ENCODE measurements around the gene BNIP2. TPM values are rescaled to one million over a fixed set of nuclear protein-coding genes. Genes with fewer than 3 reads are reported as not detected.
A peak's percentile ranks its signal among the peaks of the same experiment; 100 is the strongest.

BNIP2 gene
- total and polyA plus RNA-seq, 5 donors = 62.8 to 85.8 (median 82.0) TPM

DNA sequence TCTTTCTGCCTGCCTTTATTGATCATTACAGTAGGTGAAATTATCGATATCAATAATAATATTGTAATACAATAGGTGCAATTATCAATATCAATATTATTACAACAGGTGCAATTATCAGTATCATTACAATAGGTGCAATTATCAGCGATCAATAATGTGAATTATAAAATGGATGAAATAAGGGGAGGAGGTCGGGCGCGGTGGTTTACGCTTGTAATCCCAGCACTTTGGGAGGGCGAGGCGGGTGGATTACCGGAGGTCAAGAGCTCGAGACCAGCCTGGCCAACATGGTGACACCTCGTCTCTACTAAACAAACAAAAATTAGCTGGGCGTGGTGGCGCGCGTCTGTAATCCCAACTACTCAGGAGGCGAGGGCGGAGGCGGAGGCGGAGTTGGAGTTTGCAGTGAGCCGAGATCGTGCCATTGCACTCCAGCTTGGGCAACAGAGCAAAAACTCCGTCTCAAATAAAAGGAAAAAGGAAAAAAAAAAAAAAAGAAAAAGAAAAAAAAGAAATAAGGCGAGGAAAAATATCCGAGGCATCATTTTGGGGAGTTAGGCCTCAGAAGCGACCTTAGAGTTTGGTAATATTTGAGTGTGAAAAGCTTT lies 611 bp upstream of the BNIP2 start:
- WGBS = 3% methylated on average over 25 of the region's 25 CpGs
- Histone ChIP-seq H3K4me3 (ENCODE audit: low read length) (peak overlapping the region; percentile 83), H3K27ac (ENCODE audit: low read length) (peak overlapping the region; percentile 94), H3K9me3 (ENCODE audit: control insufficient read depth, low read length) (no peaks in the 10 kb centered on the region), H3K27me3 (ENCODE audit: control insufficient read depth, insufficient read depth) (no peaks in the 10 kb centered on the region), H3K4me1 (ENCODE audit: control insufficient read depth, insufficient read depth, low read length) (peaks cover 5% of the 10 kb centered on the region)
- DNase-seq (peak; percentile 88 to 96 (median 93)), ATAC-seq (peak; percentile 72 to 76)
- intact Hi-C loops (cut with DNase I) = loop anchor here in 1 of 4 donors (10.0 kb wide), 1 partner anchor 625 kb away; no protein-coding TSS in a partner anchor

DNA sequence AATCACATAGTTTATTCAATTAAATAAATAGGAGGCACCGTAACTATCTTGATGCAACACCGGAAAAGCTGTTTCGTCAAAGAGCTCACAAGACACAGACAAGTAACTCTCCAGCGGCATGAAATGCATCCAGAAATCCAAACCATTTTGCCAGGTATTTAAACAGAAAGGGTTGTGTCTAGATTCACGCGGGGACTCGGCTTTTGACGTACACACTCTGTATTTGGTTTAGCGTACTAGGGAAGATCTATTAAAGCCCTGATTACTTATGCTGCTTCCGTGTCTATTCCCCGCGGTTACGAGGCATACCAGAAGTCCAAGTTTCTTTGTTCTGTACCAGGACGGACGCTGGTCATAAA lies 718 bp downstream of the BNIP2 start:
- Histone ChIP-seq H3K27ac (ENCODE audit: low read length) (peak overlapping the region; percentile 97), H3K27me3 (ENCODE audit: control insufficient read depth, insufficient read depth) (no peaks in the 10 kb centered on the region), H3K4me3 (ENCODE audit: low read length) (peak overlapping the region; percentile 83), H3K9me3 (ENCODE audit: control insufficient read depth, low read length) (no peaks in the 10 kb centered on the region), H3K4me1 (ENCODE audit: control insufficient read depth, insufficient read depth, low read length) (peaks cover 5% of the 10 kb centered on the region)
- no peak for DNase-seq
- peak in 1 of 2 donors; percentile 1 for ATAC-seq
- intact Hi-C loops (cut with DNase I) = no loop called here
- under 1% methylated on average over 15 of the region's 15 CpGs for WGBS

DNA sequence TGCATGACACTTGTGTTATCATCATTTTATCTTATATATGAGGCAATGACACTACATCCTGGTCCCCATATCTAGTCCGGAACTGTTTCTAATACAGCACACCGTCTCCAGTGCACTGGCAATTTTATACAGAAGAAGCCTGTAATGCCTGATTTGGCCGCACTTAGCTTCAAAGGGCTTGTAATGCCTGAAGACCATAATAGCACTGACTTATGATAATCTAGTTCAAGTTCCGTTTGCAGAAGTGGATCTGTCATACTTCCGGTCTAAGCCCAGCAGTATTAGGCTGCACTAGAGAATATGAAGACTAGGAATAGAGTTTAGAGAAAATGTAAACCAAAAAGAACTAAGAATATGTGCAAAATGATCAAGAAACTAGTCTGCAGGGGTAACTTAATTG lies 1.3 kb downstream of the BNIP2 start:
- H3K4me3 ChIP-seq (ENCODE audit: low read length) = peak overlapping the region; percentile 83
- ATAC-seq = no peak
- no peaks in the 10 kb centered on the region for H3K27me3 ChIP-seq (ENCODE audit: control insufficient read depth, insufficient read depth)
- H3K4me1 ChIP-seq (ENCODE audit: control insufficient read depth, insufficient read depth, low read length) = peaks cover 5% of the 10 kb centered on the region
- 17% methylated on average over 5 of the region's 5 CpGs for WGBS
- no peak for DNase-seq
- peak overlapping the region; percentile 48 for H3K27ac ChIP-seq (ENCODE audit: low read length)
- intact Hi-C loops (cut with DNase I) = no loop called here
- no peaks in the 10 kb centered on the region for H3K9me3 ChIP-seq (ENCODE audit: control insufficient read depth, low read length)

DNA sequence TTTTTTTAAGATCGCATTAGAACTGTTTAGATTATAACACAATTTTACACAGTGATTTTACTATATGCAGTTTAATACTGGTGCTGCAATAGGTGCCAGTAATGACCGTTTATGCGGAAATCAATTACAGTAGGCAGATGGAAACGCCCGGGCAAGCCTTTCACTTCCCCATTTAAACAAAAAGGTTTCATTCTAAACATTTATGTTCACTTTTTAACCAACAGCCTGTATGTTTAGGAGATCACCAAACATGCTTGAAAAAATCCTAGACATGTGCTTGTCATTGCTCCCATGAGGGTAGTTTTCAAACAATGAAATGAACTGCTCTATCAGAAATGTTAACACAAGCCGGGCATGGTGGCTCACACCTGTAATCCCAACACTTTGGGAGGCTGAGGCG lies 2.7 kb downstream of the BNIP2 start:
- peak in 1 of 3 donors; percentile 50 for DNase-seq
- H3K27ac ChIP-seq (ENCODE audit: low read length) = peak overlapping the region; percentile 64

DNA sequence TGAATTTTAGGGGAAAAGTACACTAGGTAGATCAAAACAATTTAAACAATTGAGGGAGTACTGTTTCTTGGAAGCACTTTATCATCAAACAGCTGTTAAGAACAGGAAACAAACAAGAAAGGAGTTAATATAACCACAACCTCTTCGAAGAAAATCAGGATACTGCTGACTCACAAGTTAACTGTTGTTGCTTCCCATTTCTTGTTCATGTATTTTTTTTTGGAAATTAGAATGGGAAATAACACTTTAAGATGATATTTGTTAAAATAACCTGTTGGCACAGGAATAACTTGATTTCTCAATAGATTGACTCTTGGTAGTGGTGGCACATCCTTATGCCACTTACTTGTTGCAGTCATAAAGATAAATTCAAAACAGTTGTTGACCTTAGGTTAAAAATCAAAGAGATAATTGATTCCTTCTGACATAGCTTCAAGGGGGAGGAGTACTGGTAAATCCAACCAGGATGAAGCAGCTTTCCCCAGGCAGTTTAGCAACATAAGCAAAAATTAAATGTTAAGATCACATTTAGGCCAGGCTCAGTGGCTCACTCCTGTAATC lies 3.3 kb downstream of the BNIP2 start:
- no peak overlapping the region for H3K4me3 ChIP-seq (ENCODE audit: low read length)
- H3K27me3 ChIP-seq (ENCODE audit: control insufficient read depth, insufficient read depth) = no peaks in the 10 kb centered on the region
- no peak for ATAC-seq
- H3K27ac ChIP-seq (ENCODE audit: low read length) = peak overlapping the region; percentile 64
- intact Hi-C loops (cut with DNase I) = no loop called here
- DNase-seq = no peak
- H3K9me3 ChIP-seq (ENCODE audit: control insufficient read depth, low read length) = no peaks in the 10 kb centered on the region
- peaks cover 5% of the 10 kb centered on the region for H3K4me1 ChIP-seq (ENCODE audit: control insufficient read depth, insufficient read depth, low read length)
- WGBS = 18% methylated on average over 1 of the region's 1 CpG

More for the DNA sequence above, 2.7 kb downstream of the BNIP2 start:
- no peaks in the 10 kb centered on the region for H3K27me3 ChIP-seq (ENCODE audit: control insufficient read depth, insufficient read depth)
- WGBS = 70% methylated on average over 7 of the region's 7 CpGs
- no peak overlapping the region for H3K4me3 ChIP-seq (ENCODE audit: low read length)
- H3K9me3 ChIP-seq (ENCODE audit: control insufficient read depth, low read length) = no peaks in the 10 kb centered on the region
- no peak for ATAC-seq
- H3K4me1 ChIP-seq (ENCODE audit: control insufficient read depth, insufficient read depth, low read length) = peaks cover 5% of the 10 kb centered on the region
- intact Hi-C loops (cut with DNase I) = no loop called here

DNA sequence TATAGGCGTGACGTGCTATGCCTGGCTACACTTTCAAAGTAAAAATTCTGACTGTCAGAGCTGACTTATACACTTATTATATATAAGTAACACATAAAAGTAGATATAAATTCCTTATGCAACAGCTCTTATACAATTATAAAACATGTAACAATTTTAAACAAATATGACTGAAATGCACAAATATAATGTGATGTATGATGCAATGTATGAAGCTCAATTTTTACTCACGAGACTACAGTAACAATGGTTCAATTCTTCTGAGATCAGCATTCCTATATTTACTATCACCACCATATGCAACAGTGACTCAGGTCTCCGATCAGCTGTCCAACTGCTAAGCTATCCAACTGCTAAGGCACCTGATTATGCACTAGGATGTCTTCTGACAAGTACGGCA lies 8.2 kb downstream of the BNIP2 start:
- 95% methylated on average over 4 of the region's 5 CpGs for WGBS
- Histone ChIP-seq H3K4me3 (ENCODE audit: low read length) (no peak overlapping the region), H3K27ac (ENCODE audit: low read length) (no peak overlapping the region), H3K4me1 (ENCODE audit: control insufficient read depth, insufficient read depth, low read length) (peaks cover 2% of the 10 kb centered on the region), H3K9me3 (ENCODE audit: control insufficient read depth, low read length) (no peaks in the 10 kb centered on the region), H3K27me3 (ENCODE audit: control insufficient read depth, insufficient read depth) (no peaks in the 10 kb centered on the region)
- intact Hi-C loops (cut with DNase I) = no loop called here
- ATAC-seq (no peak), DNase-seq (no peak)

DNA sequence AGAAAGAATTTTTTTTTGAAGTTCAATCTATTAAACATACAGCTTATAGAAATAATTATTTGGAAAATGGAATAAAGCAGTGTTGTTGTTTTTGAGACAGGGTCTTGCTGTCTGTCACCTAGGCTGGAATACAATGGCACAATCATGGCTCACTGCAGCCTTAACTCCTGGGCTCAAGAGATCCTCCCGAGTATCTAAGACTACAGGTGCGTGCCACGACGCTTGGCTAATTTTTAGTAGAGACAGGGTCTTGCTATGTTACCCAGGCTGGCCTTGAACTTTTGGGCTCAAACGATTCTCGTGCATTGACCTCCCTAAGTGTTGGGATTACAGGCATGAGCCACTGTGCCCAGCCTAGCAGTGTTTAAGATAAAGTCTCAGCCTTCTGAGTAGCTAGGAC lies 8.8 kb downstream of the BNIP2 start:
- no peak for DNase-seq
- no peak overlapping the region for H3K27ac ChIP-seq (ENCODE audit: low read length)
- H3K4me1 ChIP-seq (ENCODE audit: control insufficient read depth, insufficient read depth, low read length) = peaks cover 2% of the 10 kb centered on the region
- 96% methylated on average over 6 of the region's 6 CpGs for WGBS
- H3K4me3 ChIP-seq (ENCODE audit: low read length) = no peak overlapping the region
- intact Hi-C loops (cut with DNase I) = no loop called here
- H3K27me3 ChIP-seq (ENCODE audit: control insufficient read depth, insufficient read depth) = no peaks in the 10 kb centered on the region
- H3K9me3 ChIP-seq (ENCODE audit: control insufficient read depth, low read length) = no peaks in the 10 kb centered on the region
- ATAC-seq = no peak

DNA sequence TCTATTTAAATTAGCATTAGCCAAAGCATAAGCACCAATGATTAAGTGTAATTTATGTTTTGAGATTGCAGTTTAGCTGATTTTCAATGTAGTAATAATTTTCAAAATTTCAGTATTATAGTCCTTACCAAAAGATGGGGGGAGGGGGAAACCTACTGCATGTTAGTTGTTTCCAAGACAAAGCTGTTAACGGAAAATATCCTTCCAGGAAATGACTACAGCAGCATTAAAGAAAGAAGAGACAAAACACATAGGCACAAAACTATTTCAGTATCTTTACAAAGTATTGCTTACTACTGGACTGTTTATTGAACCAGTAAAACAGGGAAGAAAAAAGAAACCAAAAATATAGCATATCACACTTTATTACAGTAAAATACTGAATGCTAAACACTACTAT lies 10.5 kb downstream of the BNIP2 start:
- no peaks in the 10 kb centered on the region for H3K27me3 ChIP-seq (ENCODE audit: control insufficient read depth, insufficient read depth)
- H3K27ac ChIP-seq (ENCODE audit: low read length) = no peak overlapping the region
- H3K4me3 ChIP-seq (ENCODE audit: low read length) = no peak overlapping the region
- H3K4me1 ChIP-seq (ENCODE audit: control insufficient read depth, insufficient read depth, low read length) = no peaks in the 10 kb centered on the region
- intact Hi-C loops (cut with DNase I) = no loop called here
- H3K9me3 ChIP-seq (ENCODE audit: control insufficient read depth, low read length) = no peaks in the 10 kb centered on the region
- DNase-seq = no peak
- WGBS = 57% methylated on average over 1 of the region's 1 CpG
- ATAC-seq = no peak

DNA sequence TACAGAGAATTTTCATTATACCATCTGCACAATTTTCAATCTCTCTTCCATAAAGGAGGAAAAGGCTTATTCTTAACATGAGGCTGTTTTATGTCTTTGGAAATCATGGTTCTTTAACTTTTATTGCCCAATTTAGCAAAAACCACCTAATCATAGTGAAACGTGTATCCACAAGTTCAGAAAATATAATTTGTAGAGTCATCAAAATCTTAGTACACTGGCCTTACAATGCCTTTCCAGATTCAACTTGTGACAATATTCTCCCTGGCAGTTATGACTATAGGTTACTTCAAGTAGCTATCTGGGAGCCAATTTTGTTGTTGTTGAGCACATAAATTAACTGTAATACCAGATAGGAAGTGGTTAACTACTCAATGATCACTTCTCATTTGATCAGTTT lies 10.9 kb downstream of the BNIP2 start:
- ATAC-seq (no peak), DNase-seq (no peak)
- H3K27me3 ChIP-seq (ENCODE audit: control insufficient read depth, insufficient read depth) = no peaks in the 10 kb centered on the region
- no peak overlapping the region for H3K4me3 ChIP-seq (ENCODE audit: low read length)
- H3K27ac ChIP-seq (ENCODE audit: low read length) = no peak overlapping the region
- WGBS = 68% methylated on average over 1 of the region's 1 CpG
- H3K9me3 ChIP-seq (ENCODE audit: control insufficient read depth, low read length) = no peaks in the 10 kb centered on the region
- intact Hi-C loops (cut with DNase I) = no loop called here
- H3K4me1 ChIP-seq (ENCODE audit: control insufficient read depth, insufficient read depth, low read length) = no peaks in the 10 kb centered on the region

DNA sequence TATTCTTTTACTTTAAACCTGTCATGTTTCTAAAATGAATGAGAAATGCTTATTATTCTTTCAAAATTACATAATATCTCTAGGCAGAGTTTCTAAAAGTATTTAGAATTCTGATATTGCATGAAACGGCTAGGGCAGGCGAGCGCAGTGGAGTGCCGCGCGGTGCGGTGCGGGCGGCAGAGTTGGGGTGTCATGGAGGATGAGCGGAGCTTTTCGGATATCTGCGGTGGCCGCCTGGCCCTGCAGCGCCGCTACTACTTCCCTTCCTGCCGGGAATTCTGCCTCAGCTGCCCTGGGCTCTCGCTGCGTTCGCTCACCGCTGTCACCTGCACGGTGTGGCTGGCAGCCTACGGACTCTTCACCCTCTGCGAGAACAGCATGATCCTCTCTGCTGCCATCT lies 12.6 kb downstream of the BNIP2 start:
- Histone ChIP-seq H3K4me1 (ENCODE audit: control insufficient read depth, insufficient read depth, low read length) (no peaks in the 10 kb centered on the region), H3K9me3 (ENCODE audit: control insufficient read depth, low read length) (no peaks in the 10 kb centered on the region), H3K27me3 (ENCODE audit: control insufficient read depth, insufficient read depth) (no peaks in the 10 kb centered on the region), H3K4me3 (ENCODE audit: low read length) (no peak overlapping the region), H3K27ac (ENCODE audit: low read length) (no peak overlapping the region)
- DNase-seq = no peak
- WGBS = 97% methylated on average over 23 of the region's 23 CpGs
- intact Hi-C loops (cut with DNase I) = no loop called here
- ATAC-seq = peak in 1 of 2 donors; percentile 18

DNA sequence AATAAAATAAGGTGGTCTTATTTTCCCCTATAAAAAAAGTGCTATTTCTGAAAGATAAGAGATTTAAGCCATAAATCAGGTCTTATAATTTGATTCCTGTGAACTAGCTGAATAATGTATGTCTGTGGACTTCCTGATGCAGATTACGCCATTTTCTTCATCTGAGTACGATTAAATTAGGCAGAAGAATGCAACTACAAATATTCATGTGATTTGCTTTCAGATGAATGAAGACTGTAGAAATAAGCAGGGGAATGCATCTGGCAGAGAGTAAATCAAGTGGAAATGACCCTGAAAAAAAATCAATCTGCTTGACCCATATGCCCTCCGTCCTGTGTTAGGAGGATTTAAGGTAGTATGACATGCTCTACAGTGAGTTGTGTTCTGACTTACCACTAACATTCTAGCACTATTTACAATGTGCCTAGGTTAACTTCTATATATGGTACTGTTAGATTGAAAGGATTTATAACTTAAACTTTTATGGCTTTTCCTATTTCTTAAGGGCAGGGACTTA lies 14.7 kb downstream of the BNIP2 start:
- Histone ChIP-seq H3K4me3 (ENCODE audit: low read length) (no peak overlapping the region), H3K9me3 (ENCODE audit: control insufficient read depth, low read length) (no peaks in the 10 kb centered on the region), H3K27ac (ENCODE audit: low read length) (no peak overlapping the region), H3K27me3 (ENCODE audit: control insufficient read depth, insufficient read depth) (no peaks in the 10 kb centered on the region), H3K4me1 (ENCODE audit: control insufficient read depth, insufficient read depth, low read length) (no peaks in the 10 kb centered on the region)
- ATAC-seq (no peak), DNase-seq (no peak)
- 93% methylated on average over 3 of the region's 3 CpGs for WGBS
- intact Hi-C loops (cut with DNase I) = no loop called here

Data from right cardiac atrium (tissue), 5 donors.